WTC11 (cell line): Measurements from ENCODE around the gene C1QL4. TPM values are rescaled to one million over a fixed set of nuclear protein-coding genes. Genes with fewer than 3 reads are reported as not detected.

Source experiments
- ATF1 ChIP-seq: sonication (generic); formaldehyde crosslinking; IDR thresholded peaks from 2 replicates; pipeline ENCODE4 v1.8.1; 2023; ENCODE audit warnings: mild to moderate bottlenecking, moderate library complexity, missing genetic modification reagents
- CREB1 ChIP-seq: sonication (generic); formaldehyde crosslinking; IDR thresholded peaks from 2 replicates; pipeline ENCODE4 v1.8.0; 2023; ENCODE audit warnings: mild to moderate bottlenecking, missing genetic modification reagents
- CREM ChIP-seq: sonication (generic); formaldehyde crosslinking; IDR thresholded peaks from 2 replicates; pipeline ENCODE4 v1.8.1; 2022; ENCODE audit warnings: mild to moderate bottlenecking, missing genetic modification reagents, moderate library complexity
- ETV6 ChIP-seq: sonication (generic); formaldehyde crosslinking; IDR thresholded peaks from 2 replicates; pipeline ENCODE4 v1.8.1; 2022; ENCODE audit warnings: mild to moderate bottlenecking, missing genetic modification reagents
- FOXJ3 ChIP-seq: sonication (generic); formaldehyde crosslinking; IDR thresholded peaks from 2 replicates; pipeline ENCODE4 v1.9.0; 2021; ENCODE audit warnings: missing genetic modification reagents, mild to moderate bottlenecking, borderline replicate concordance
- NR3C1 ChIP-seq: sonication (generic); formaldehyde crosslinking; conservative IDR thresholded peaks from 2 replicates; pipeline ENCODE4 v1.8.1; 2023; ENCODE audit warnings: low read depth, mild to moderate bottlenecking, missing genetic modification reagents
- RELA ChIP-seq: sonication (generic); formaldehyde crosslinking; IDR thresholded peaks from 2 replicates; pipeline ENCODE4 v1.8.1; 2022; ENCODE audit warnings: missing genetic modification reagents, mild to moderate bottlenecking, borderline replicate concordance
- ZBTB21 ChIP-seq: sonication (generic); formaldehyde crosslinking; IDR thresholded peaks from 2 replicates; pipeline ENCODE4 v1.8.1; 2023; ENCODE audit warnings: mild to moderate bottlenecking, missing genetic modification reagents, borderline replicate concordance
- ZNF232 ChIP-seq: sonication (generic); formaldehyde crosslinking; IDR thresholded peaks from 2 replicates; pipeline ENCODE4 v1.8.0; 2022; ENCODE audit warnings: mild to moderate bottlenecking, missing genetic modification reagents
- total RNA-seq: library from RNA; stranded (reverse); gene quantifications from 3 replicates; pipeline ENCODE4 v1.2.3, GENCODE V29; 2021
- TF ChIP-seq, protein P1 (sequence below): sonication (generic); formaldehyde crosslinking; IDR thresholded peaks from 2 replicates; pipeline ENCODE4 v1.8.0; 2022; ENCODE audit warnings: mild to moderate bottlenecking, missing genetic modification reagents
- TF ChIP-seq, protein P2 (sequence below): fragments of 250-450 bp; sonication (Bioruptor Pico); IDR thresholded peaks from 2 replicates; pipeline ENCODE4 v1.9.0; 2021; ENCODE audit warnings: mild to moderate bottlenecking
- TF ChIP-seq, protein P3 (sequence below): sonication (generic); formaldehyde crosslinking; IDR thresholded peaks from 2 replicates; pipeline ENCODE4 v1.8.1; 2022; ENCODE audit warnings: low read depth, mild to moderate bottlenecking, moderate library complexity, missing genetic modification reagents, borderline replicate concordance
- TF ChIP-seq, protein P4 (sequence below): sonication (generic); formaldehyde crosslinking; IDR thresholded peaks from 2 replicates; pipeline ENCODE4 v1.8.1; 2023; ENCODE audit warnings: mild to moderate bottlenecking, missing genetic modification reagents, borderline replicate concordance
- TF ChIP-seq, protein P5 (sequence below): sonication (generic); formaldehyde crosslinking; IDR thresholded peaks from 2 replicates; pipeline ENCODE4 v1.8.1; 2023; ENCODE audit warnings: mild to moderate bottlenecking, missing genetic modification reagents
- TF ChIP-seq, protein P6 (sequence below): sonication (generic); formaldehyde crosslinking; IDR thresholded peaks from 2 replicates; pipeline ENCODE4 v1.8.0; 2023; ENCODE audit warnings: missing genetic modification reagents
- TF ChIP-seq, protein P7 (sequence below): sonication (generic); formaldehyde crosslinking; IDR thresholded peaks from 2 replicates; pipeline ENCODE4 v1.8.0; 2022; ENCODE audit warnings: mild to moderate bottlenecking, missing genetic modification reagents
- TF ChIP-seq, protein P8 (sequence below): fragments of 250-450 bp; sonication (Bioruptor Pico); IDR thresholded peaks from 2 replicates; pipeline ENCODE4 v1.9.0; 2021; ENCODE audit warnings: mild to moderate bottlenecking, borderline replicate concordance

Gene C1QL4
- total RNA-seq, 1 experiment from 2014 or later: 1.2 TPM

DNA sequence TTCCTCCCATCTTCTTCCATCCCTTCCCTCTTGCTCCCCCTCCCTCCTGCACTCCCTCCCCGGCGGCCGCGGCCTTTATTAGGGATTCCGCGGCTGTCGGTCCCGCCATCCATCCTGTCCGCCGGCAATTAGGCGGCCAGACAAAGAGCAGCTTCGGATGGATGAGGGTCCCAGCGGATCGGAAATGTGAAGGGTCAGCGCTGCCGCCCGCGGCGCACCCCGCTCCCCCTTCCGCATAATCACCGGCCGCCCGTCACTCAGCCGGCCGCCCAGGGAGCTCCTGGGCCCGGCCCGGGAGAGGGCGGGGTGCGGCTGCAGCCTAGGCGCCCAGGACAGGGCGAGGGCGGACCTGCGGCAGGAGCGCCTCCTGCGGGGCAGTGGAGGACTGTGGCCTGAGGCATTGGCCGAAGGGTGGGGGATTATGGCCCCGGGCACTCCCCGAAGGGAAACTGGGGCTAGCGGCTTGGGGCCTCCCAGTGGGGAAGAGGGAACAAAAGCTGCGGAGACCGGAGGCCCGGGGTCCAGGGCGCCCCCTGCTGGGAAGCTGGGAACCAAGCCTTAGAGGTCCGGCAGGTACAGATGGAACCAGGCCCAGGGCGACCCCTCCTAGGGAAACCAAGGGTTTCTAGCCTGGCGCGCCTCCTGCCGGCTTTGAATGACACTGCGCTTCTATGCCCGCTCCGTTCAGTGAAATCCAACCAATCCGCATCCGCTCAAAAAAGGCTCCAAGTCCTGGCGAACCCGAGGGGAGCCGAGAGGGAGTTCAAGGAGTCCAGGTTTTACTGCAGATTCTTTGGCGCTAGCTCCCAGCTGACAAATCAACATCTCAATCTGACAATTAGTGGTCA is 5.3 kb upstream of the C1QL4 start (continued):
- TF ChIP-seq RELA: no peak
- no peak for TF ChIP-seq ETV6
- TF ChIP-seq, protein P1, sequence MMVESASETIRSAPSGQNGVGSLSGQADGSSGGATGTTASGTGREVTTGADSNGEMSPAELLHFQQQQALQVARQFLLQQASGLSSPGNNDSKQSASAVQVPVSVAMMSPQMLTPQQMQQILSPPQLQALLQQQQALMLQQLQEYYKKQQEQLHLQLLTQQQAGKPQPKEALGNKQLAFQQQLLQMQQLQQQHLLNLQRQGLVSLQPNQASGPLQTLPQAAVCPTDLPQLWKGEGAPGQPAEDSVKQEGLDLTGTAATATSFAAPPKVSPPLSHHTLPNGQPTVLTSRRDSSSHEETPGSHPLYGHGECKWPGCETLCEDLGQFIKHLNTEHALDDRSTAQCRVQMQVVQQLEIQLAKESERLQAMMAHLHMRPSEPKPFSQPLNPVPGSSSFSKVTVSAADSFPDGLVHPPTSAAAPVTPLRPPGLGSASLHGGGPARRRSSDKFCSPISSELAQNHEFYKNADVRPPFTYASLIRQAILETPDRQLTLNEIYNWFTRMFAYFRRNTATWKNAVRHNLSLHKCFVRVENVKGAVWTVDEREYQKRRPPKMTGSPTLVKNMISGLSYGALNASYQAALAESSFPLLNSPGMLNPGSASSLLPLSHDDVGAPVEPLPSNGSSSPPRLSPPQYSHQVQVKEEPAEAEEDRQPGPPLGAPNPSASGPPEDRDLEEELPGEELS: no peak
- no peak for TF ChIP-seq ATF1 (CRISPR knock-in tag)
- TF ChIP-seq, protein P2, sequence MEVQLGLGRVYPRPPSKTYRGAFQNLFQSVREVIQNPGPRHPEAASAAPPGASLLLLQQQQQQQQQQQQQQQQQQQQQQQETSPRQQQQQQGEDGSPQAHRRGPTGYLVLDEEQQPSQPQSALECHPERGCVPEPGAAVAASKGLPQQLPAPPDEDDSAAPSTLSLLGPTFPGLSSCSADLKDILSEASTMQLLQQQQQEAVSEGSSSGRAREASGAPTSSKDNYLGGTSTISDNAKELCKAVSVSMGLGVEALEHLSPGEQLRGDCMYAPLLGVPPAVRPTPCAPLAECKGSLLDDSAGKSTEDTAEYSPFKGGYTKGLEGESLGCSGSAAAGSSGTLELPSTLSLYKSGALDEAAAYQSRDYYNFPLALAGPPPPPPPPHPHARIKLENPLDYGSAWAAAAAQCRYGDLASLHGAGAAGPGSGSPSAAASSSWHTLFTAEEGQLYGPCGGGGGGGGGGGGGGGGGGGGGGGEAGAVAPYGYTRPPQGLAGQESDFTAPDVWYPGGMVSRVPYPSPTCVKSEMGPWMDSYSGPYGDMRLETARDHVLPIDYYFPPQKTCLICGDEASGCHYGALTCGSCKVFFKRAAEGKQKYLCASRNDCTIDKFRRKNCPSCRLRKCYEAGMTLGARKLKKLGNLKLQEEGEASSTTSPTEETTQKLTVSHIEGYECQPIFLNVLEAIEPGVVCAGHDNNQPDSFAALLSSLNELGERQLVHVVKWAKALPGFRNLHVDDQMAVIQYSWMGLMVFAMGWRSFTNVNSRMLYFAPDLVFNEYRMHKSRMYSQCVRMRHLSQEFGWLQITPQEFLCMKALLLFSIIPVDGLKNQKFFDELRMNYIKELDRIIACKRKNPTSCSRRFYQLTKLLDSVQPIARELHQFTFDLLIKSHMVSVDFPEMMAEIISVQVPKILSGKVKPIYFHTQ (CRISPR knock-in tag): no peak
- TF ChIP-seq ZBTB21 (CRISPR knock-in tag): no peak
- TF ChIP-seq NR3C1 (CRISPR knock-in tag): no peak
- TF ChIP-seq FOXJ3 (CRISPR knock-in tag): no peak
- TF ChIP-seq, protein P3, sequence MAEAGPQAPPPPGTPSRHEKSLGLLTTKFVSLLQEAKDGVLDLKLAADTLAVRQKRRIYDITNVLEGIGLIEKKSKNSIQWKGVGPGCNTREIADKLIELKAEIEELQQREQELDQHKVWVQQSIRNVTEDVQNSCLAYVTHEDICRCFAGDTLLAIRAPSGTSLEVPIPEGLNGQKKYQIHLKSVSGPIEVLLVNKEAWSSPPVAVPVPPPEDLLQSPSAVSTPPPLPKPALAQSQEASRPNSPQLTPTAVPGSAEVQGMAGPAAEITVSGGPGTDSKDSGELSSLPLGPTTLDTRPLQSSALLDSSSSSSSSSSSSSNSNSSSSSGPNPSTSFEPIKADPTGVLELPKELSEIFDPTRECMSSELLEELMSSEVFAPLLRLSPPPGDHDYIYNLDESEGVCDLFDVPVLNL (CRISPR knock-in tag): peak; percentile 57; the same call in 1 of the 2 replicates
- TF ChIP-seq, protein P4, sequence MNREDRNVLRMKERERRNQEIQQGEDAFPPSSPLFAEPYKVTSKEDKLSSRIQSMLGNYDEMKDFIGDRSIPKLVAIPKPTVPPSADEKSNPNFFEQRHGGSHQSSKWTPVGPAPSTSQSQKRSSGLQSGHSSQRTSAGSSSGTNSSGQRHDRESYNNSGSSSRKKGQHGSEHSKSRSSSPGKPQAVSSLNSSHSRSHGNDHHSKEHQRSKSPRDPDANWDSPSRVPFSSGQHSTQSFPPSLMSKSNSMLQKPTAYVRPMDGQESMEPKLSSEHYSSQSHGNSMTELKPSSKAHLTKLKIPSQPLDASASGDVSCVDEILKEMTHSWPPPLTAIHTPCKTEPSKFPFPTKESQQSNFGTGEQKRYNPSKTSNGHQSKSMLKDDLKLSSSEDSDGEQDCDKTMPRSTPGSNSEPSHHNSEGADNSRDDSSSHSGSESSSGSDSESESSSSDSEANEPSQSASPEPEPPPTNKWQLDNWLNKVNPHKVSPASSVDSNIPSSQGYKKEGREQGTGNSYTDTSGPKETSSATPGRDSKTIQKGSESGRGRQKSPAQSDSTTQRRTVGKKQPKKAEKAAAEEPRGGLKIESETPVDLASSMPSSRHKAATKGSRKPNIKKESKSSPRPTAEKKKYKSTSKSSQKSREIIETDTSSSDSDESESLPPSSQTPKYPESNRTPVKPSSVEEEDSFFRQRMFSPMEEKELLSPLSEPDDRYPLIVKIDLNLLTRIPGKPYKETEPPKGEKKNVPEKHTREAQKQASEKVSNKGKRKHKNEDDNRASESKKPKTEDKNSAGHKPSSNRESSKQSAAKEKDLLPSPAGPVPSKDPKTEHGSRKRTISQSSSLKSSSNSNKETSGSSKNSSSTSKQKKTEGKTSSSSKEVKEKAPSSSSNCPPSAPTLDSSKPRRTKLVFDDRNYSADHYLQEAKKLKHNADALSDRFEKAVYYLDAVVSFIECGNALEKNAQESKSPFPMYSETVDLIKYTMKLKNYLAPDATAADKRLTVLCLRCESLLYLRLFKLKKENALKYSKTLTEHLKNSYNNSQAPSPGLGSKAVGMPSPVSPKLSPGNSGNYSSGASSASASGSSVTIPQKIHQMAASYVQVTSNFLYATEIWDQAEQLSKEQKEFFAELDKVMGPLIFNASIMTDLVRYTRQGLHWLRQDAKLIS: no peak
- TF ChIP-seq, protein P5, sequence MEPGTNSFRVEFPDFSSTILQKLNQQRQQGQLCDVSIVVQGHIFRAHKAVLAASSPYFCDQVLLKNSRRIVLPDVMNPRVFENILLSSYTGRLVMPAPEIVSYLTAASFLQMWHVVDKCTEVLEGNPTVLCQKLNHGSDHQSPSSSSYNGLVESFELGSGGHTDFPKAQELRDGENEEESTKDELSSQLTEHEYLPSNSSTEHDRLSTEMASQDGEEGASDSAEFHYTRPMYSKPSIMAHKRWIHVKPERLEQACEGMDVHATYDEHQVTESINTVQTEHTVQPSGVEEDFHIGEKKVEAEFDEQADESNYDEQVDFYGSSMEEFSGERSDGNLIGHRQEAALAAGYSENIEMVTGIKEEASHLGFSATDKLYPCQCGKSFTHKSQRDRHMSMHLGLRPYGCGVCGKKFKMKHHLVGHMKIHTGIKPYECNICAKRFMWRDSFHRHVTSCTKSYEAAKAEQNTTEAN (CRISPR knock-in tag): peak; percentile 56; the same call in 1 of the 2 replicates
- TF ChIP-seq, protein P6, sequence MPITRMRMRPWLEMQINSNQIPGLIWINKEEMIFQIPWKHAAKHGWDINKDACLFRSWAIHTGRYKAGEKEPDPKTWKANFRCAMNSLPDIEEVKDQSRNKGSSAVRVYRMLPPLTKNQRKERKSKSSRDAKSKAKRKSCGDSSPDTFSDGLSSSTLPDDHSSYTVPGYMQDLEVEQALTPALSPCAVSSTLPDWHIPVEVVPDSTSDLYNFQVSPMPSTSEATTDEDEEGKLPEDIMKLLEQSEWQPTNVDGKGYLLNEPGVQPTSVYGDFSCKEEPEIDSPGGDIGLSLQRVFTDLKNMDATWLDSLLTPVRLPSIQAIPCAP (CRISPR knock-in tag): no peak
- TF ChIP-seq, protein P7, sequence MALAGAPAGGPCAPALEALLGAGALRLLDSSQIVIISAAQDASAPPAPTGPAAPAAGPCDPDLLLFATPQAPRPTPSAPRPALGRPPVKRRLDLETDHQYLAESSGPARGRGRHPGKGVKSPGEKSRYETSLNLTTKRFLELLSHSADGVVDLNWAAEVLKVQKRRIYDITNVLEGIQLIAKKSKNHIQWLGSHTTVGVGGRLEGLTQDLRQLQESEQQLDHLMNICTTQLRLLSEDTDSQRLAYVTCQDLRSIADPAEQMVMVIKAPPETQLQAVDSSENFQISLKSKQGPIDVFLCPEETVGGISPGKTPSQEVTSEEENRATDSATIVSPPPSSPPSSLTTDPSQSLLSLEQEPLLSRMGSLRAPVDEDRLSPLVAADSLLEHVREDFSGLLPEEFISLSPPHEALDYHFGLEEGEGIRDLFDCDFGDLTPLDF: no peak
- TF ChIP-seq ZNF232 (CRISPR knock-in tag): no peak
- TF ChIP-seq, protein P8, sequence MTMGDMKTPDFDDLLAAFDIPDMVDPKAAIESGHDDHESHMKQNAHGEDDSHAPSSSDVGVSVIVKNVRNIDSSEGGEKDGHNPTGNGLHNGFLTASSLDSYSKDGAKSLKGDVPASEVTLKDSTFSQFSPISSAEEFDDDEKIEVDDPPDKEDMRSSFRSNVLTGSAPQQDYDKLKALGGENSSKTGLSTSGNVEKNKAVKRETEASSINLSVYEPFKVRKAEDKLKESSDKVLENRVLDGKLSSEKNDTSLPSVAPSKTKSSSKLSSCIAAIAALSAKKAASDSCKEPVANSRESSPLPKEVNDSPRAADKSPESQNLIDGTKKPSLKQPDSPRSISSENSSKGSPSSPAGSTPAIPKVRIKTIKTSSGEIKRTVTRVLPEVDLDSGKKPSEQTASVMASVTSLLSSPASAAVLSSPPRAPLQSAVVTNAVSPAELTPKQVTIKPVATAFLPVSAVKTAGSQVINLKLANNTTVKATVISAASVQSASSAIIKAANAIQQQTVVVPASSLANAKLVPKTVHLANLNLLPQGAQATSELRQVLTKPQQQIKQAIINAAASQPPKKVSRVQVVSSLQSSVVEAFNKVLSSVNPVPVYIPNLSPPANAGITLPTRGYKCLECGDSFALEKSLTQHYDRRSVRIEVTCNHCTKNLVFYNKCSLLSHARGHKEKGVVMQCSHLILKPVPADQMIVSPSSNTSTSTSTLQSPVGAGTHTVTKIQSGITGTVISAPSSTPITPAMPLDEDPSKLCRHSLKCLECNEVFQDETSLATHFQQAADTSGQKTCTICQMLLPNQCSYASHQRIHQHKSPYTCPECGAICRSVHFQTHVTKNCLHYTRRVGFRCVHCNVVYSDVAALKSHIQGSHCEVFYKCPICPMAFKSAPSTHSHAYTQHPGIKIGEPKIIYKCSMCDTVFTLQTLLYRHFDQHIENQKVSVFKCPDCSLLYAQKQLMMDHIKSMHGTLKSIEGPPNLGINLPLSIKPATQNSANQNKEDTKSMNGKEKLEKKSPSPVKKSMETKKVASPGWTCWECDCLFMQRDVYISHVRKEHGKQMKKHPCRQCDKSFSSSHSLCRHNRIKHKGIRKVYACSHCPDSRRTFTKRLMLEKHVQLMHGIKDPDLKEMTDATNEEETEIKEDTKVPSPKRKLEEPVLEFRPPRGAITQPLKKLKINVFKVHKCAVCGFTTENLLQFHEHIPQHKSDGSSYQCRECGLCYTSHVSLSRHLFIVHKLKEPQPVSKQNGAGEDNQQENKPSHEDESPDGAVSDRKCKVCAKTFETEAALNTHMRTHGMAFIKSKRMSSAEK (CRISPR knock-in tag): no peak
- TF ChIP-seq CREB1 (CRISPR knock-in tag): no peak
- no peak for TF ChIP-seq CREM (CRISPR knock-in tag)
